UCSD-AML1 (cell line): ENCODE results near the gene CEP162.
"Not testable (repeated sequence)": the region's sequence is repeated elsewhere in the genome, so short reads cannot be mapped to it uniquely, and the experiment has no call there.

ENCODE experiments used
- DNase-seq: peaks from one replicate; lab custom pipeline; 2025; ENCODE audit not compliant: unreplicated experiment; lab: John Stamatoyannopoulos, UW

The CEP162 gene

GRCh38 chr6:84151669-84152068, 75.8 kb downstream of the CEP162 start:
- no peak for DNase-seq

GRCh38 chr6:84150705-84151104, 76.7 kb downstream of the CEP162 start:
- no peak for DNase-seq

- no peak for DNase-seq
Observed at GRCh38 chr6:84141521-84141920, 85.9 kb downstream of the CEP162 start.

- no peak for DNase-seq
Observed at GRCh38 chr6:84139311-84139710, 88.1 kb downstream of the CEP162 start.

- DNase-seq, result no peak
Observed at GRCh38 chr6:84137989-84138575, 89.4 kb downstream of the CEP162 start.

GRCh38 chr6:84137051-84137375, 90.4 kb downstream of the CEP162 start:
- DNase-seq, result no peak

GRCh38 chr6:84136364-84137050, 90.9 kb downstream of the CEP162 start:
- DNase-seq, result no peak

- no peak for DNase-seq
Observed at GRCh38 chr6:84135291-84135690, 92.2 kb downstream of the CEP162 start.

GRCh38 chr6:84133385-84133784, 94.1 kb downstream of the CEP162 start:
- DNase-seq, result not testable (repeated sequence)

- DNase-seq, result not testable (repeated sequence)
Observed at GRCh38 chr6:84129588-84129987, 97.9 kb downstream of the CEP162 start.

- DNase-seq, result no peak
Observed at GRCh38 chr6:84123186-84123585, 104.3 kb downstream of the CEP162 start.

GRCh38 chr6:84119277-84119676, 108.2 kb downstream of the CEP162 start:
- DNase-seq, result no peak

- no peak for DNase-seq
Observed at GRCh38 chr6:84118191-84118590, 109.3 kb downstream of the CEP162 start.

- not testable (repeated sequence) for DNase-seq
Observed at GRCh38 chr6:84114933-84115594, 112.4 kb downstream of the CEP162 start.

- not testable (repeated sequence) for DNase-seq
Observed at GRCh38 chr6:84111351-84111750, 116.1 kb downstream of the CEP162 start.

- no peak for DNase-seq
Observed at GRCh38 chr6:84107495-84107894, 119.9 kb downstream of the CEP162 start.

- DNase-seq, result not testable (repeated sequence)
Observed at GRCh38 chr6:84105215-84105924, 122.1 kb downstream of the CEP162 start.

- no peak for DNase-seq
Observed at GRCh38 chr6:84103029-84103428, 124.4 kb downstream of the CEP162 start.

- no peak for DNase-seq
Observed at GRCh38 chr6:84095156-84095555, 132.3 kb downstream of the CEP162 start.

- no peak for DNase-seq
Observed at GRCh38 chr6:84093441-84094435, 133.7 kb downstream of the CEP162 start.

GRCh38 chr6:84089552-84089951, 137.9 kb downstream of the CEP162 start:
- DNase-seq, result no peak
